Cardiac muscle cell (in vitro differentiated cells and primary cell): ENCODE data around the gene KPNA5. TPM values are rescaled to one million over a fixed set of nuclear protein-coding genes. Genes with fewer than 3 reads are reported as not detected.

Experiments used
- DNase-seq, 2 donors: peaks; one replicate each; pipeline versions ENCODE4 v3.0.0 to v3.0.0-alpha.2; 2010 to 2017; ENCODE audit warnings: low read depth in 1 of 2, low spot score in 1 of 2
- H3K27ac ChIP-seq: fragments of 200-600 bp; sonication (generic); 2 replicates; pipeline ENCODE4 v1.5.1; 2016
- H3K27me3 ChIP-seq: fragments of 200-600 bp; sonication (generic); 2 replicates; pipeline ENCODE4 v1.6.0; 2016; ENCODE audit warnings: control low read depth
- H3K36me3 ChIP-seq: fragments of 200-600 bp; sonication (generic); 2 replicates; pipeline ENCODE4 v1.5.1; 2016; ENCODE audit warnings: control low read depth
- H3K4me1 ChIP-seq: fragments of 200-600 bp; sonication (generic); 2 replicates; pipeline ENCODE4 v1.8.1; 2017; ENCODE audit warnings: low read depth, mild to moderate bottlenecking, mixed run types
- H3K4me3 ChIP-seq: fragments of 200-600 bp; sonication (generic); 2 replicates; pipeline ENCODE4 v1.5.1; 2016; ENCODE audit warnings: mild to moderate bottlenecking
- H3K9me3 ChIP-seq: fragments of 200-600 bp; sonication (generic); 2 replicates; pipeline ENCODE4 v1.5.1; 2017; ENCODE audit warnings: low read depth, mild to moderate bottlenecking, control low read depth
- CTCF ChIP-seq: IDR thresholded peaks from 2 replicates; pipeline ENCODE4 v1.5.1; 2012; ENCODE audit warnings: low read depth, mild to moderate bottlenecking, low read length
- polyA plus RNA-seq: library from polyadenylated mRNA; unstranded; fragments of >200 nt; fragmentation: Nextera tagmentation; extraction: Ambion mirVana; gene quantifications from 2 replicates; pipeline ENCODE4 v1.2.1, GENCODE V29; 2016
- total RNA-seq: library from RNA; depleted of rRNA; stranded (reverse); fragments of >200 nt; gene quantifications from 2 replicates; pipeline ENCODE4 v1.2.3, GENCODE V29; 2016

Gene KPNA5
- total and polyA plus RNA-seq, 2 experiments from 2014 or later: 9.0 to 15.4 TPM

- Histone ChIP-seq H3K9me3 (no peaks in the 10 kb centered on the region), H3K4me1 (no peaks in the 10 kb centered on the region), H3K36me3 (no peaks in the 10 kb centered on the region), H3K27me3 (no peaks in the 10 kb centered on the region), H3K4me3 (no peak overlapping the region), H3K27ac (no peak overlapping the region)
- no peak for DNase-seq
- no peak for TF ChIP-seq CTCF
Observed at GRCh38 chr6:116741571-116741970, 60.6 kb downstream of the KPNA5 start.

GRCh38 chr6:116745176-116745575, 64.2 kb downstream of the KPNA5 start:
- Histone ChIP-seq H3K9me3 (no peaks in the 10 kb centered on the region), H3K4me3 (no peak overlapping the region), H3K36me3 (no peaks in the 10 kb centered on the region), H3K27ac (no peak overlapping the region), H3K27me3 (no peaks in the 10 kb centered on the region), H3K4me1 (no peaks in the 10 kb centered on the region)
- TF ChIP-seq CTCF: no peak
- DNase-seq: no peak

- Histone ChIP-seq H3K9me3 (no peaks in the 10 kb centered on the region), H3K4me3 (no peak overlapping the region), H3K36me3 (no peaks in the 10 kb centered on the region), H3K4me1 (no peaks in the 10 kb centered on the region), H3K27ac (no peak overlapping the region), H3K27me3 (peaks cover 42% of the 10 kb centered on the region)
- DNase-seq: no peak
- no peak for TF ChIP-seq CTCF
Observed at GRCh38 chr6:116761779-116762178, 80.8 kb downstream of the KPNA5 start.

DNA sequence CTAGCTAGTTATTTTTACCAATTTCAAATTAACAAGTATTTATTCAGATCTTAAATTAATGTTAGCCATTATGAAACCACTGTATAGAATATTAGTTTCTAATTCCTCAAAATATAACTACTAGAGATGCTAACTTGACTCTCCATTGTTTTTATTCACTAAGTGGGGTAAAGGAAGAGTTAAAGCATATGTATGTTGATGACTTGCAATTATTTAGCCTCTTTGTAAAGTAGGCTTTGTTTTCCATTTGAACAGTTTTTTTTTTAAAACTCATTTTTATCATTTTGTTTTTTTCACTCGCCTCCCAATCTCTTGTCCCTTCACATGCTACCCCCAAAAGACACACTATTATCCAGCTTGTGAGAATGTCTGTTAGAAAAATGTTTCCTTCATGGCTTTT, 81.2 kb downstream of the KPNA5 start:
- Histone ChIP-seq H3K36me3 (no peaks in the 10 kb centered on the region), H3K27ac (no peak overlapping the region), H3K4me3 (no peak overlapping the region), H3K9me3 (no peaks in the 10 kb centered on the region), H3K4me1 (no peaks in the 10 kb centered on the region), H3K27me3 (peaks cover 47% of the 10 kb centered on the region)
- DNase-seq: no peak
- no peak for TF ChIP-seq CTCF

DNA sequence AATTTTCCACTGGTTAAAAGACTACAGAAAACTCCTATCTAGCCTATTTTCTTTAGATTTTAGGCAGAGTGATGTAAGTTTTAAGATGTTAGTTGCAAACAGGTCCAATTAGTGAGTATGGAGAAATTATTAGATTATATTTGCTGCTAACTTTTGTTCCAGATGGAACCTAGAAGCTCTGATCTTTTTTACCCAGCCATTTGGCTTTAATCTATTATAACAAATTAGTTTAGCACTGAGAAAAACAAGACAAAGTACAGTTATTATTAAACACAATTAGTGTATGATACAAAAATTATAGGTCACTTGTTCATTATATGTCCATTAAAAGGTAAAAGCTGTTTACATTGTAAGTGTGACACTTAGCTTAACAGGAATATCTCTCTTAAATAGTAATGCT, 82.0 kb downstream of the KPNA5 start:
- Histone ChIP-seq H3K36me3 (no peaks in the 10 kb centered on the region), H3K9me3 (no peaks in the 10 kb centered on the region), H3K4me3 (no peak overlapping the region), H3K4me1 (no peaks in the 10 kb centered on the region), H3K27ac (no peak overlapping the region), H3K27me3 (peaks cover 49% of the 10 kb centered on the region)
- no peak for DNase-seq
- no peak for TF ChIP-seq CTCF
